H1 (cell line): ENCODE measurements around the gene SGSH. TPM values are rescaled to one million over a fixed set of nuclear protein-coding genes. Genes with fewer than 3 reads are reported as not detected.

Experiments
- CTCF ChIA-PET: fragments of 300-600 bp; sonication (Branson Sonifier 250); formaldehyde crosslinking; loops from one replicate; lab custom pipeline; 2021; ENCODE audit not compliant: partially characterized antibody; lab: Charles Lee
- POLR2A ChIA-PET: fragments of 300-600 bp; sonication (Branson Sonifier 250); formaldehyde crosslinking; loops from one replicate; lab custom pipeline; 2021; ENCODE audit warnings: inconsistent platforms; ENCODE audit not compliant: partially characterized antibody; lab: Charles Lee
- DNase-seq, 2 experiments: peaks; one replicate each; pipeline versions ENCODE4 v3.0.0 to v3.0.0-alpha.2; 2010 to 2022; ENCODE audit warnings: low spot score in 2 of 2, low read depth in 1 of 2, mixed read lengths in 1 of 2
- FAIRE-seq: peaks from 2 replicates; lab custom pipeline; 2011; peaks lifted over from hg19 to GRCh38; lab: Jason Lieb, UNC
- H2AFZ ChIP-seq: 2 replicates; pipeline ENCODE4 v1.8.1; 2012; ENCODE audit warnings: low read length, inconsistent platforms
- H2AK5ac ChIP-seq: 2 replicates; pipeline ENCODE4 v1.6.1; 2013; ENCODE audit warnings: low read depth, low read length
- H2BK120ac ChIP-seq: replicated peaks from 2 replicates; pipeline ENCODE3; 2013; ENCODE audit warnings: low read depth, low read length, inconsistent platforms
- H2BK12ac ChIP-seq: 2 replicates; pipeline ENCODE4 v1.6.1; 2013; ENCODE audit warnings: low read depth, low read length
- H2BK15ac ChIP-seq: 2 replicates; pipeline ENCODE4 v1.6.1; 2013; ENCODE audit warnings: low read length
- H2BK20ac ChIP-seq: 2 replicates; pipeline ENCODE4 v1.6.1; 2013; ENCODE audit warnings: low read length
- H2BK5ac ChIP-seq: 2 replicates; pipeline ENCODE4 v1.6.1; 2013; ENCODE audit warnings: low read depth, low read length
- H3K14ac ChIP-seq: 2 replicates; pipeline ENCODE4 v1.6.1; 2013; ENCODE audit warnings: inconsistent platforms; ENCODE audit not compliant: insufficient read length
- H3K18ac ChIP-seq: 2 replicates; pipeline ENCODE4 v1.6.1; 2013; ENCODE audit warnings: low read length; ENCODE audit errors: extremely low read depth
- H3K23ac ChIP-seq: 2 replicates; pipeline ENCODE4 v1.6.1; 2013; ENCODE audit warnings: inconsistent platforms; ENCODE audit not compliant: insufficient read length
- H3K23me2 ChIP-seq: 2 replicates; pipeline ENCODE4 v1.6.1; 2013; ENCODE audit warnings: low read depth, low read length
- H3K27ac ChIP-seq: 2 replicates; pipeline ENCODE4 v1.6.1; 2011; ENCODE audit warnings: low read depth, low read length, inconsistent platforms
- H3K27me3 ChIP-seq, 4 experiments: replicated peaks in 1 of 4; 1 replicate in 1 of 4; 2 replicates in 3 of 4; pipeline versions ENCODE4 v1.6.1 to v1.8.1; 2011 to 2013; ENCODE audit warnings: low read length in 3 of 4, mild to moderate bottlenecking in 3 of 4, inconsistent platforms in 2 of 4, mixed read lengths in 2 of 4, moderate library complexity in 1 of 4; ENCODE audit not compliant: control insufficient read depth in 3 of 4, insufficient read depth in 3 of 4; ENCODE audit errors: extremely low read depth in 1 of 4
- H3K36me3 ChIP-seq, 4 experiments: 2 replicates each; pipeline versions ENCODE4 v1.6.1 to v1.8.1; 2011 to 2013; ENCODE audit warnings: mild to moderate bottlenecking in 4 of 4, low read length in 3 of 4, moderate library complexity in 2 of 4, control low read depth in 1 of 4, inconsistent platforms in 1 of 4; ENCODE audit not compliant: insufficient read depth in 4 of 4, control insufficient read depth in 2 of 4
- H3K4ac ChIP-seq: replicated peaks from 2 replicates; pipeline ENCODE3; 2013; ENCODE audit warnings: low read length, low read depth, mixed read lengths, inconsistent platforms; ENCODE audit not compliant: insufficient read length
- H3K4me1 ChIP-seq, 4 experiments: replicated peaks in 1 of 4; 1 replicate in 1 of 4; 2 replicates in 3 of 4; pipeline versions ENCODE4 v1.6.1 to v1.8.1; 2011 to 2013; ENCODE audit warnings: low read length in 3 of 4, inconsistent platforms in 2 of 4, mixed read lengths in 1 of 4; ENCODE audit not compliant: insufficient read depth in 4 of 4, control insufficient read depth in 3 of 4
- H3K4me2 ChIP-seq, 2 experiments: 2 replicates each; pipeline versions ENCODE4 v1.6.1 to v1.8.1; 2011 to 2013; ENCODE audit warnings: low read depth in 2 of 2, low read length in 2 of 2, control low read depth in 1 of 2, inconsistent platforms in 1 of 2, mild to moderate bottlenecking in 1 of 2; ENCODE audit not compliant: insufficient read depth in 1 of 2
- H3K4me3 ChIP-seq, 4 experiments: fragments of 200-600, 300-600 bp in 1 of 4; sonication (generic), shearing (Covaris generic), sonication (Bioruptor Twin) in 1 of 4; 2 replicates each; pipeline versions ENCODE4 v1.5.1 to v1.8.1; 2011 to 2016; ENCODE audit warnings: low read length in 4 of 4, low read depth in 3 of 4, control low read depth in 2 of 4, inconsistent platforms in 2 of 4, mild to moderate bottlenecking in 2 of 4, mixed read lengths in 1 of 4, moderate library complexity in 1 of 4; ENCODE audit not compliant: insufficient read depth in 2 of 4; ENCODE audit errors: extremely low read depth in 1 of 4
- H3K56ac ChIP-seq: replicated peaks from 2 replicates; pipeline ENCODE3; 2013; ENCODE audit warnings: low read depth, mild to moderate bottlenecking, mixed read lengths, low read length, inconsistent platforms; ENCODE audit not compliant: insufficient read length
- H3K79me1 ChIP-seq: 2 replicates; pipeline ENCODE4 v1.6.1; 2013; ENCODE audit warnings: low read depth, low read length, control low read depth
- H3K79me2 ChIP-seq, 2 experiments: 2 replicates each; pipeline versions ENCODE4 v1.6.1 to v1.8.1; 2012 to 2013; ENCODE audit warnings: low read length in 2 of 2, mild to moderate bottlenecking in 2 of 2, inconsistent platforms in 1 of 2; ENCODE audit not compliant: insufficient read depth in 2 of 2, control insufficient read depth in 1 of 2
- H3K9ac ChIP-seq, 4 experiments: replicated peaks in 1 of 4; 1 replicate in 1 of 4; 2 replicates in 3 of 4; pipeline versions ENCODE4 v1.6.1 to v1.8.1; 2011 to 2013; ENCODE audit warnings: low read depth in 3 of 4, low read length in 3 of 4, control low read depth in 2 of 4, mild to moderate bottlenecking in 2 of 4, moderate library complexity in 2 of 4, inconsistent platforms in 1 of 4; ENCODE audit errors: extremely low read depth in 1 of 4
- H3K9me3 ChIP-seq, 2 experiments: 2 replicates each; pipeline versions ENCODE4 v1.6.1 to v1.8.1; 2012 to 2013; ENCODE audit warnings: mild to moderate bottlenecking in 2 of 2, moderate library complexity in 2 of 2, control low read depth in 1 of 2, inconsistent platforms in 1 of 2, low read depth in 1 of 2, low read length in 1 of 2, mixed read lengths in 1 of 2; ENCODE audit not compliant: insufficient read depth in 2 of 2
- H4K20me1 ChIP-seq, 2 experiments: replicated peaks in 1 of 2; 2 replicates each; pipeline versions ENCODE3 to v1.8.1; 2011 to 2013; ENCODE audit warnings: inconsistent platforms in 2 of 2, low read length in 2 of 2, mild to moderate bottlenecking in 1 of 2; ENCODE audit not compliant: insufficient read depth in 2 of 2, control insufficient read depth in 1 of 2
- H4K5ac ChIP-seq: 2 replicates; pipeline ENCODE4 v1.6.1; 2013; ENCODE audit warnings: low read length, low read depth, mixed read lengths, inconsistent platforms; ENCODE audit not compliant: insufficient read length
- H4K8ac ChIP-seq: 2 replicates; pipeline ENCODE4 v1.8.0; 2013; ENCODE audit warnings: mild to moderate bottlenecking, moderate library complexity, low read length, inconsistent platforms; ENCODE audit not compliant: insufficient read depth; ENCODE audit errors: extremely low read depth
- H4K91ac ChIP-seq: replicated peaks from 2 replicates; pipeline ENCODE3; 2013; ENCODE audit warnings: low read length, mixed read lengths, inconsistent platforms; ENCODE audit not compliant: insufficient read length
- CEBPB ChIP-seq: IDR thresholded peaks from 2 replicates; pipeline ENCODE4 v1.6.1; 2012; ENCODE audit warnings: low read depth, low read length
- CTBP2 ChIP-seq: IDR thresholded peaks from 2 replicates; pipeline ENCODE4 v1.7.0; 2011; ENCODE audit warnings: borderline replicate concordance, mild to moderate bottlenecking, moderate library complexity, mixed read lengths, low read length; ENCODE audit not compliant: insufficient read depth, insufficient read length
- MAFK ChIP-seq: IDR thresholded peaks from 2 replicates; pipeline ENCODE4 v1.6.1; 2012; ENCODE audit warnings: low read depth, mild to moderate bottlenecking, improper control_type of control experiment, low read length
- SRF ChIP-seq: IDR thresholded peaks from 2 replicates; pipeline ENCODE4 v1.6.1; 2011; ENCODE audit warnings: mild to moderate bottlenecking, low read depth, low read length, moderate library complexity
- TAF1 ChIP-seq: IDR thresholded peaks from 2 replicates; pipeline ENCODE4 v1.6.1; 2011; ENCODE audit warnings: mild to moderate bottlenecking, low read depth, low read length
- TAF7 ChIP-seq: optimal IDR thresholded peaks from 2 replicates; pipeline ENCODE3; 2011; ENCODE audit warnings: low read depth, mild to moderate bottlenecking, inconsistent platforms, low read length, moderate library complexity, borderline replicate concordance
- TCF12 ChIP-seq: IDR thresholded peaks from 2 replicates; pipeline ENCODE4 v1.6.1; 2011; ENCODE audit warnings: low read depth, mild to moderate bottlenecking, low read length
- WGBS, 2 experiments: shearing (Covaris generic) in 1 of 2; methylation state at CpG; one replicate each; pipeline versions ENCODE4 v1.1.6 to v1.1.7; 2013 to 2015; ENCODE audit warnings: low lambda C conversion rate in 2 of 2, mixed read lengths in 2 of 2, inconsistent platforms in 1 of 2, low coverage in 1 of 2, missing lambda C conversion rate in 1 of 2; ENCODE audit not compliant: insufficient replicate concordance in 2 of 2, insufficient coverage in 1 of 2, insufficient read length in 1 of 2; ENCODE audit errors: extremely low coverage in 1 of 2, missing lambda C conversion rate in 1 of 2; 5-methylcytosine and 5-hydroxymethylcytosine counted together
- polyA plus RNA-seq, 7 experiments: library from polyadenylated mRNA; depleted of rRNA in 3 of 7; stranded (reverse) in 5 of 7; unstranded in 2 of 7; fragments of >200 nt in 5 of 7; fragments of 200-250 nt in 2 of 7; gene quantifications; 1 replicate in 5 of 7; 2 replicates in 1 of 7; 4 replicates in 1 of 7; pipeline versions ENCODE4 v1.2.1 to v1.2.3, GENCODE V29; 2011 to 2013; ENCODE audit warnings: missing spikeins in 2 of 7, mixed read lengths in 2 of 7
- total RNA-seq: library from RNA; stranded (reverse); fragmentation: NEBNext Ultra II Directional; extraction: Animal tissue kit (Norgen Biotek cat#: 25700); gene quantifications from 2 replicates; pipeline ENCODE4 v1.2.1, GENCODE V29; 2021

Gene SGSH
- total and polyA plus RNA-seq, 2 of the 8 experiments (the other 6 are each of a cell fraction or from before 2014, with no cell fraction given) = 18.0 to 19.6 TPM

GRCh38 chr17:80201446-80201845 lies 18.7 kb downstream of the SGSH start:
- Histone ChIP-seq H3K9me3 (peaks cover 0 to 2% of the 10 kb centered on the region in 2 experiments; a peak in 1 of 4 replicates), H3K36me3 (no peaks in the 10 kb centered on the region), H2BK5ac (no peak overlapping the region), H2BK15ac (no peak overlapping the region), H4K8ac (no peak overlapping the region)
- no peak for TF ChIP-seq TAF1
- no peak for TF ChIP-seq TCF12
- TF ChIP-seq CTBP2 = no peak
- no peak for TF ChIP-seq SRF
- TF ChIP-seq CEBPB = no peak
- no peak for TF ChIP-seq MAFK
- TF ChIP-seq TAF7 = no peak
- TF ChIP-seq, all 59 proteins: peak for 0
- no peak overlapping the region for H3K14ac ChIP-seq
- no peaks in the 10 kb centered on the region for H3K27me3 ChIP-seq
- H3K56ac ChIP-seq = no peak overlapping the region
- no peaks in the 10 kb centered on the region for H3K79me2 ChIP-seq
- no peaks in the 10 kb centered on the region for H3K79me1 ChIP-seq
- no peak overlapping the region for H2AK5ac ChIP-seq
- H4K91ac ChIP-seq = no peak overlapping the region
- no peak overlapping the region for H3K27ac ChIP-seq
- peaks cover 0 to 3% of the 10 kb centered on the region in 2 experiments for H4K20me1 ChIP-seq
- no peak overlapping the region for H4K5ac ChIP-seq
- H2AFZ ChIP-seq = no peak overlapping the region
- H3K18ac ChIP-seq = no peak overlapping the region
- 91% methylated on average over 15 of the region's 15 CpGs; no CpG with 5 or more reads in 1 of the 2 experiments for WGBS, 2 experiments
- ChIA-PET CTCF (interaction anchor here (1.2 kb wide), 3 partner anchors 10 to 142 kb away, joined by 3 read pairs; no protein-coding TSS in a partner anchor), POLR2A (interaction anchor here (2.3 kb wide), 1 partner anchor 10 kb away, joined by 9 read pairs; no protein-coding TSS in a partner anchor)
- no peaks in the 10 kb centered on the region for H3K23me2 ChIP-seq
- no peak overlapping the region for H3K4ac ChIP-seq
- peaks cover 0 to 4% (median 0%) of the 10 kb centered on the region in 4 experiments; a peak in 2 of 7 replicates for H3K4me1 ChIP-seq
- no peak overlapping the region for H3K23ac ChIP-seq
- H2BK12ac ChIP-seq = no peak overlapping the region
- DNase-seq (no peak), FAIRE-seq (no peak)
- no peak overlapping the region for H3K4me3 ChIP-seq
- no peak overlapping the region for H2BK120ac ChIP-seq
- no peak overlapping the region for H3K9ac ChIP-seq
- no peak overlapping the region for H2BK20ac ChIP-seq
- no peak overlapping the region for H3K4me2 ChIP-seq
